Measurements from ENCODE around the gene DBR1.

DNA sequence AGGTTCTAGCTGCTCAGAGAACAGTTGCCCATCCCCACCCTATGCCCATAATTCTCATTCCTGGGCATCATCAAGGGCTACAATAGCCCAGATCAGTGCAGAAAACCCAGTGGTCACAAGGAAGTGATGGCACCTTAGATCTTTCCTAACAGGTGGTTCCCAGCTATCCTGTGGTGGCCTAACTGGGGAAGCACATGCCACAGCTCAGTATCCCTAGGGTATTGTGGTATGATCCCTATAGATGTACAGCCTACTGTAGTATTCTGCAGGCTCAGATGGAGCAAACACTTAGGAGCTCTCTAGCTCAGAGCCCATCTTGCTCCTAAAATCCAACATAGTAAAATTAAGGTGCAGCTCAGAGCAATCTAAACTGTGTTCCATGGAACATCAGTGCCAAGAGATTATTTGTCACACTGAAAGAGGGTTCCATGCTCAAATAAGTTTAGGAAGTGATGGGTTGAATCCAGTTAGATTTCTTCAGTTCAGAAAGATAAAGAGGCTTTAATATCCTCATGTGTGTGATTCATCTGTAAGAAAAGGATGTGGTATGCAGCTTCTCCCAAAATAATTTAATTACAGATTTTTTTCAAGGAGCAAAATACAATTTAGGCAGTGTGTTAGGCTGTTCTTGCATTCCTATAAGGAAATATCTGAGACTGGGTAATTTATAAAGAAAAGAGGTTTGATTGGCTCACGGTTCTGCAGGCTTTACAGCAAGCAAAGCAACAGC is 46.9 kb downstream of the DBR1 start:
- TF ChIP-seq, protein P1, sequence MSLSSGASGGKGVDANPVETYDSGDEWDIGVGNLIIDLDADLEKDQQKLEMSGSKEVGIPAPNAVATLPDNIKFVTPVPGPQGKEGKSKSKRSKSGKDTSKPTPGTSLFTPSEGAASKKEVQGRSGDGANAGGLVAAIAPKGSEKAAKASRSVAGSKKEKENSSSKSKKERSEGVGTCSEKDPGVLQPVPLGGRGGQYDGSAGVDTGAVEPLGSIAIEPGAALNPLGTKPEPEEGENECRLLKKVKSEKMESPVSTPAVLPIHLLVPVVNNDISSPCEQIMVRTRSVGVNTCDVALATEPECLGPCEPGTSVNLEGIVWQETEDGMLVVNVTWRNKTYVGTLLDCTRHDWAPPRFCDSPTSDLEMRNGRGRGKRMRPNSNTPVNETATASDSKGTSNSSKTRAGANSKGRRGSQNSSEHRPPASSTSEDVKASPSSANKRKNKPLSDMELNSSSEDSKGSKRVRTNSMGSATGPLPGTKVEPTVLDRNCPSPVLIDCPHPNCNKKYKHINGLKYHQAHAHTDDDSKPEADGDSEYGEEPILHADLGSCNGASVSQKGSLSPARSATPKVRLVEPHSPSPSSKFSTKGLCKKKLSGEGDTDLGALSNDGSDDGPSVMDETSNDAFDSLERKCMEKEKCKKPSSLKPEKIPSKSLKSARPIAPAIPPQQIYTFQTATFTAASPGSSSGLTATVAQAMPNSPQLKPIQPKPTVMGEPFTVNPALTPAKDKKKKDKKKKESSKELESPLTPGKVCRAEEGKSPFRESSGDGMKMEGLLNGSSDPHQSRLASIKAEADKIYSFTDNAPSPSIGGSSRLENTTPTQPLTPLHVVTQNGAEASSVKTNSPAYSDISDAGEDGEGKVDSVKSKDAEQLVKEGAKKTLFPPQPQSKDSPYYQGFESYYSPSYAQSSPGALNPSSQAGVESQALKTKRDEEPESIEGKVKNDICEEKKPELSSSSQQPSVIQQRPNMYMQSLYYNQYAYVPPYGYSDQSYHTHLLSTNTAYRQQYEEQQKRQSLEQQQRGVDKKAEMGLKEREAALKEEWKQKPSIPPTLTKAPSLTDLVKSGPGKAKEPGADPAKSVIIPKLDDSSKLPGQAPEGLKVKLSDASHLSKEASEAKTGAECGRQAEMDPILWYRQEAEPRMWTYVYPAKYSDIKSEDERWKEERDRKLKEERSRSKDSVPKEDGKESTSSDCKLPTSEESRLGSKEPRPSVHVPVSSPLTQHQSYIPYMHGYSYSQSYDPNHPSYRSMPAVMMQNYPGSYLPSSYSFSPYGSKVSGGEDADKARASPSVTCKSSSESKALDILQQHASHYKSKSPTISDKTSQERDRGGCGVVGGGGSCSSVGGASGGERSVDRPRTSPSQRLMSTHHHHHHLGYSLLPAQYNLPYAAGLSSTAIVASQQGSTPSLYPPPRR (CRISPR knock-in tag; IDR thresholded peaks at IDR 0.05; ENCODE audit: borderline replicate concordance): no peak
- TF ChIP-seq, protein P2, sequence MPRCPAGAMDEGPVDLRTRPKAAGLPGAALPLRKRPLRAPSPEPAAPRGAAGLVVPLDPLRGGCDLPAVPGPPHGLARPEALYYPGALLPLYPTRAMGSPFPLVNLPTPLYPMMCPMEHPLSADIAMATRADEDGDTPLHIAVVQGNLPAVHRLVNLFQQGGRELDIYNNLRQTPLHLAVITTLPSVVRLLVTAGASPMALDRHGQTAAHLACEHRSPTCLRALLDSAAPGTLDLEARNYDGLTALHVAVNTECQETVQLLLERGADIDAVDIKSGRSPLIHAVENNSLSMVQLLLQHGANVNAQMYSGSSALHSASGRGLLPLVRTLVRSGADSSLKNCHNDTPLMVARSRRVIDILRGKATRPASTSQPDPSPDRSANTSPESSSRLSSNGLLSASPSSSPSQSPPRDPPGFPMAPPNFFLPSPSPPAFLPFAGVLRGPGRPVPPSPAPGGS (CRISPR knock-in tag; IDR thresholded peaks at IDR 0.05): no peak
- no peak for TF ChIP-seq SMC3 (IDR thresholded peaks at IDR 0.05; ENCODE audit: low read length)
- TF ChIP-seq BHLHE40 (IDR thresholded peaks at IDR 0.05; ENCODE audit: low read length): no peak
